Fibroblast of lung (primary cell): ENCODE results near the gene TMEM92.

ENCODE experiments used
- EZH2 ChIP-seq: IDR thresholded peaks from 2 replicates; pipeline ENCODE4 v1.5.1; 2012; ENCODE audit warnings: low read length, control low read depth, mild to moderate bottlenecking; ENCODE audit errors: missing control alignments
- TF ChIP-seq, protein P1 (sequence below), 2 donors: IDR thresholded peaks in 1 of 2; conservative IDR thresholded peaks in 1 of 2; 1 replicate in 1 of 2; 2 replicates in 1 of 2; pipeline ENCODE4 v1.5.1; 2011 to 2012; ENCODE audit warnings: low read length in 2 of 2, control low read depth in 1 of 2, inconsistent platforms in 1 of 2, low read depth in 1 of 2, mild to moderate bottlenecking in 1 of 2

- TF ChIP-seq, protein P1, sequence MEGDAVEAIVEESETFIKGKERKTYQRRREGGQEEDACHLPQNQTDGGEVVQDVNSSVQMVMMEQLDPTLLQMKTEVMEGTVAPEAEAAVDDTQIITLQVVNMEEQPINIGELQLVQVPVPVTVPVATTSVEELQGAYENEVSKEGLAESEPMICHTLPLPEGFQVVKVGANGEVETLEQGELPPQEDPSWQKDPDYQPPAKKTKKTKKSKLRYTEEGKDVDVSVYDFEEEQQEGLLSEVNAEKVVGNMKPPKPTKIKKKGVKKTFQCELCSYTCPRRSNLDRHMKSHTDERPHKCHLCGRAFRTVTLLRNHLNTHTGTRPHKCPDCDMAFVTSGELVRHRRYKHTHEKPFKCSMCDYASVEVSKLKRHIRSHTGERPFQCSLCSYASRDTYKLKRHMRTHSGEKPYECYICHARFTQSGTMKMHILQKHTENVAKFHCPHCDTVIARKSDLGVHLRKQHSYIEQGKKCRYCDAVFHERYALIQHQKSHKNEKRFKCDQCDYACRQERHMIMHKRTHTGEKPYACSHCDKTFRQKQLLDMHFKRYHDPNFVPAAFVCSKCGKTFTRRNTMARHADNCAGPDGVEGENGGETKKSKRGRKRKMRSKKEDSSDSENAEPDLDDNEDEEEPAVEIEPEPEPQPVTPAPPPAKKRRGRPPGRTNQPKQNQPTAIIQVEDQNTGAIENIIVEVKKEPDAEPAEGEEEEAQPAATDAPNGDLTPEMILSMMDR (conservative IDR thresholded peaks at IDR 0.05 in 1 of 2, IDR thresholded peaks at IDR 0.05 in 1 of 2; ENCODE audit: low read depth in 1 of 2, low read length in 2 of 2) = no peak
- TF ChIP-seq EZH2 = no peak
These were observed 10.7 kb upstream of the TMEM92 start for GRCh38 chr17:50263331-50264262.
